Panc1 (cell line): ENCODE data around the gene SGSM1. TPM values are rescaled to one million over a fixed set of nuclear protein-coding genes. Genes with fewer than 3 reads are reported as not detected.

Experiments used
- ATAC-seq: fragments of 200-7000 bp; cut with Tn5 transposase; 2 replicates; pipeline ENCODE4 v1.9.1; 2020; ENCODE audit warnings: mild to moderate bottlenecking, moderate library complexity
- BruUV-seq: library from RNA; stranded (reverse); fragments of 400-500 nt; replicated peaks from 2 replicates; lab custom pipeline; 2021; lab: Mats Ljungman, UMichigan
- CTCF ChIA-PET: fragments of 300-600 bp; sonication (Branson Sonifier 250); formaldehyde crosslinking; loops from one replicate; lab custom pipeline; 2022; ENCODE audit warnings: antibody characterized with exemption; lab: Charles Lee
- POLR2A ChIA-PET: fragments of 300-600 bp; sonication (Branson Sonifier 250); formaldehyde crosslinking; loops from one replicate; lab custom pipeline; 2022; ENCODE audit warnings: antibody characterized with exemption; lab: Charles Lee
- DNase-seq: peaks from one replicate; pipeline ENCODE4 v3.0.0-alpha.2; 2010; ENCODE audit warnings: low read depth, low spot score
- H3K27ac ChIP-seq: 2 replicates; pipeline ENCODE4 v1.5.1; 2011; ENCODE audit warnings: mild to moderate bottlenecking, low read length, inconsistent platforms
- H3K27me3 ChIP-seq: fragments of 200-500 bp; sonication (Bioruptor generic); 2 replicates; pipeline ENCODE4 v1.6.0; 2014; ENCODE audit warnings: low read length, inconsistent platforms; ENCODE audit not compliant: control insufficient read depth, insufficient read depth
- H3K36me3 ChIP-seq: fragments of 200-500 bp; sonication (Bioruptor generic); 2 replicates; pipeline ENCODE4 v1.5.1; 2014; ENCODE audit warnings: inconsistent platforms, mild to moderate bottlenecking, low read length, moderate library complexity; ENCODE audit not compliant: control insufficient read depth, insufficient read depth
- H3K4me1 ChIP-seq: 2 replicates; pipeline ENCODE4 v1.5.1; 2011; ENCODE audit warnings: inconsistent platforms, mild to moderate bottlenecking, low read length, moderate library complexity; ENCODE audit not compliant: control insufficient read depth, insufficient read depth
- H3K4me3 ChIP-seq, 2 experiments: 2 replicates each; pipeline ENCODE4 v1.5.1; 2011 to 2012; ENCODE audit warnings: low read depth in 2 of 2, low read length in 2 of 2, mild to moderate bottlenecking in 2 of 2, inconsistent platforms in 1 of 2, moderate library complexity in 1 of 2
- H3K9me3 ChIP-seq: fragments of 200-500 bp; sonication (Bioruptor generic); 2 replicates; pipeline ENCODE4 v1.5.1; 2014; ENCODE audit warnings: low read depth, mild to moderate bottlenecking, inconsistent platforms, low read length, moderate library complexity; ENCODE audit not compliant: control insufficient read depth, insufficient read depth
- CTCF ChIP-seq: fragments of 450-650 bp; IDR thresholded peaks from 2 replicates; pipeline ENCODE4 v1.5.1; 2017; ENCODE audit warnings: mild to moderate bottlenecking
- POLR2AphosphoS5 ChIP-seq: IDR thresholded peaks from 2 replicates; pipeline ENCODE4 v1.6.1; 2012; ENCODE audit warnings: mild to moderate bottlenecking, low read depth, low read length, moderate library complexity
- REST ChIP-seq, 2 experiments: IDR thresholded peaks; 2 replicates each; pipeline ENCODE4 v1.6.1; 2011 to 2012; ENCODE audit warnings: low read depth in 2 of 2, control low read depth in 1 of 2, low read length in 1 of 2, mild to moderate bottlenecking in 1 of 2, moderate library complexity in 1 of 2; ENCODE audit not compliant: insufficient read depth in 1 of 2
- SIN3A ChIP-seq: IDR thresholded peaks from 2 replicates; pipeline ENCODE4 v1.6.1; 2012; ENCODE audit warnings: low read depth, mild to moderate bottlenecking, low read length, moderate library complexity, borderline replicate concordance; ENCODE audit not compliant: insufficient read depth
- TCF7L2 ChIP-seq: IDR thresholded peaks from 2 replicates; pipeline ENCODE4 v1.6.1; 2011; ENCODE audit warnings: mild to moderate bottlenecking, low read depth, low read length, inconsistent platforms
- in situ Hi-C: cut with HindIII; loops from 2 replicates; pipeline ENCODE4 v1.10.0; 2016; ENCODE audit warnings: low sequenced_read_pairs, low pct_unique_long_range_greater_than_20kb
- intact Hi-C: fragments of 100-400 bp; cut with micrococcal nuclease; formaldehyde crosslinking; loops from one replicate; pipeline ENCODE4 v1.10.0; 2022; ENCODE audit not compliant: unreplicated experiment
- total RNA-seq: library from RNA; stranded (reverse); gene quantifications from one replicate; pipeline ENCODE4 v1.2.1, GENCODE V29; 2021; ENCODE audit not compliant: unreplicated experiment

SGSM1 gene
- total RNA-seq, 1 experiment from 2014 or later = 1.6 TPM

GRCh38 chr22:24878969-24879368, 73.0 kb downstream of the SGSM1 start:
- in situ Hi-C loops = no loop called here
- Histone ChIP-seq H3K4me3 (no peak overlapping the region), H3K36me3 (no peaks in the 10 kb centered on the region), H3K9me3 (no peaks in the 10 kb centered on the region), H3K4me1 (no peaks in the 10 kb centered on the region), H3K27me3 (no peaks in the 10 kb centered on the region; the same call in 1 of the 2 replicates), H3K27ac (no peak overlapping the region)
- intact Hi-C loops = no loop called here
- DNase-seq = no peak
- ChIA-PET CTCF (no interaction called here), POLR2A (interaction anchor here (0.6 kb wide), 1 partner anchor 28 kb away, joined by 5 read pairs; no protein-coding TSS in a partner anchor)
- TF ChIP-seq TCF7L2 (no peak), REST (IDR thresholded peaks at IDR 0.05; ENCODE audit: insufficient read depth in 1 of 2, low read depth in 2 of 2, low read length in 1 of 2) (no peak), SIN3A (no peak), POLR2AphosphoS5 (no peak), CTCF (no peak)
- ATAC-seq = no peak
- BruUV-seq = no TSS peak

- Histone ChIP-seq H3K4me3 (no peak overlapping the region), H3K27ac (no peak overlapping the region), H3K27me3 (no peaks in the 10 kb centered on the region; the same call in 1 of the 2 replicates), H3K4me1 (no peaks in the 10 kb centered on the region), H3K36me3 (no peaks in the 10 kb centered on the region), H3K9me3 (no peaks in the 10 kb centered on the region)
- BruUV-seq = no TSS peak
- ATAC-seq (no peak), DNase-seq (no peak)
- ChIA-PET CTCF (no interaction called here), POLR2A (no interaction called here)
- TF ChIP-seq POLR2AphosphoS5 = no peak
- no peak for TF ChIP-seq SIN3A
- no peak for TF ChIP-seq CTCF
- no peak for TF ChIP-seq TCF7L2
- no peak for TF ChIP-seq REST (IDR thresholded peaks at IDR 0.05; ENCODE audit: insufficient read depth in 1 of 2, low read depth in 2 of 2, low read length in 1 of 2)
- intact Hi-C loops (no loop called here), in situ Hi-C loops (no loop called here)
Measured at GRCh38 chr22:24883432-24883831, 77.4 kb downstream of the SGSM1 start.
